Naive B cell (primary cell): Measurements from ENCODE around the gene NFKBIE. TPM values are rescaled to one million over a fixed set of nuclear protein-coding genes. Genes with fewer than 3 reads are reported as not detected.
A peak's percentile ranks its signal among the peaks of the same experiment; 100 is the strongest.

Experiments used
- ATAC-seq, 2 donors: fragments of 150-1000 bp; cut with Tn5 transposase; 2 replicates each; pipeline ENCODE4 v1.10.0; 2021; ENCODE audit warnings: low read depth in 2 of 2, mild to moderate bottlenecking in 2 of 2, moderate library complexity in 2 of 2
- DNase-seq: peaks from one replicate; pipeline ENCODE4 v3.0.0; 2022
- H3K27ac Mint-ChIP-seq, 6 donors: one replicate each; pipeline ENCODE4 v1.8.0; 2020 to 2022; ENCODE audit warnings: mild to moderate bottlenecking in 6 of 6, mixed read lengths in 6 of 6, moderate library complexity in 5 of 6, inconsistent platforms in 2 of 6
- H3K27me3 Mint-ChIP-seq, 3 donors: one replicate each; pipeline ENCODE4 v1.8.0; 2021 to 2022; ENCODE audit warnings: mixed read lengths in 3 of 3, mild to moderate bottlenecking in 1 of 3
- H3K36me3 Mint-ChIP-seq, 2 donors: one replicate each; pipeline ENCODE4 v1.8.0; 2020 to 2022; ENCODE audit warnings: mixed read lengths in 2 of 2, inconsistent platforms in 1 of 2, mild to moderate bottlenecking in 1 of 2
- H3K4me1 Mint-ChIP-seq, 3 donors: one replicate each; pipeline ENCODE4 v1.8.0; 2020 to 2022; ENCODE audit warnings: mixed read lengths in 3 of 3, inconsistent platforms in 1 of 3, mild to moderate bottlenecking in 1 of 3, moderate library complexity in 1 of 3
- H3K4me3 Mint-ChIP-seq, 8 donors: one replicate each; pipeline ENCODE4 v1.8.0; 2020 to 2022; ENCODE audit warnings: mild to moderate bottlenecking in 8 of 8, mixed read lengths in 8 of 8, moderate library complexity in 8 of 8, inconsistent platforms in 2 of 8
- H3K9me3 Mint-ChIP-seq, 7 donors: one replicate each; pipeline ENCODE4 v1.8.0; 2020 to 2022; ENCODE audit warnings: mixed read lengths in 7 of 7, mild to moderate bottlenecking in 5 of 7, inconsistent platforms in 2 of 7, moderate library complexity in 1 of 7
- polyA plus RNA-seq, 6 donors: library from polyadenylated mRNA; unstranded; fragments of 300-500 nt; fragmentation: Illumina TruSeq; gene quantifications; one replicate each; pipeline ENCODE4 v1.2.3, GENCODE V29; 2021; ENCODE audit warnings: low read depth in 6 of 6

NFKBIE gene
- polyA plus RNA-seq, 6 donors from 2014 or later, result 22.1 to 30.8 (median 27.9) TPM

DNA sequence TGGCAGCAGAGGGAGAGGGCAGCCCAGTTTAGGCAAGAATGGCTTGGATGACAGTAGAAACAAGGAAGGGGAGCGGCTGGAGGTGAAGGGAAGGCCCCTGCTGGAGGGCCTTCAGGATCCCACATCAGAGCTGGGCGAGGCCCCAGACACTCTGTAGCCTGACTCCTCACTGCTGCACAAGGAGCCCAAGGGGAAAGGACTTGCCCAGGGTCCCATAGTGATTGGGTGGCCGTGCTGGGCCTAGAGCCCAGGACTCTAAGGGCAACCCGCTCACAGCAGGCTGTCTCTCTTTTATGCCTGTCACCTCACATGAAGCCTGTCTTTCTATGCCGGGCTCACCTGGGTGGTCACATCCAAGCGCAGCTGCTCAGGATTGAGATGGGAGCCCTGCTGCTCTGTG is 38.5 kb upstream of the NFKBIE start:
- H3K4me3 Mint-ChIP-seq, result no peak overlapping the region
- DNase-seq (no peak), ATAC-seq (no peak)
- H3K36me3 Mint-ChIP-seq, result peaks cover 0 to 31% of the 10 kb centered on the region in 2 donors
- peaks cover 0 to 5% (median 0%) of the 10 kb centered on the region in 3 donors for H3K4me1 Mint-ChIP-seq
- H3K9me3 Mint-ChIP-seq, result no peaks in the 10 kb centered on the region
- peaks cover 0 to 6% (median 0%) of the 10 kb centered on the region in 3 donors for H3K27me3 Mint-ChIP-seq
- H3K27ac Mint-ChIP-seq, result no peak overlapping the region

DNA sequence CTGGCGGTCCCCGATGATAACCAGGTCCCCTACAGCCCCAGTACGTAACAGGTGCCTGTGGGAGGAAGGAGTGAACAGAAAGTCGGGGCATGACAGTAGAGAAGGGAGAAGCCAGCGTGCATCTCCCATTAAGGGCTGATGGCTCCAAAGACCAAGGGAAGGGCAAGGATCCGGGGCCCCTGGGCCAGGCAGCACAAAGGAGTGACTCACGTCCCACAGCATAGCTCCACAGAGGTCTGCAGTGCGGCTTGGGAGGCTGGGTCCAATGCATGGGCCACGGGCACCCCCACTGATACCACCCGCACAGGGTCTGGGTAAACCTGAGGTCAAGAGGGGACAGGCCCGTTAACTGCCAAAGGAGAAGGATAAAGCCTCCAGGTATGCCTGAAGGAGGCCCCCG is 37.5 kb upstream of the NFKBIE start:
- H3K36me3 Mint-ChIP-seq, result peaks cover 0 to 33% of the 10 kb centered on the region in 2 donors
- peaks cover 4 to 10% (median 6%) of the 10 kb centered on the region in 3 donors for H3K27me3 Mint-ChIP-seq
- ATAC-seq (no peak), DNase-seq (no peak)
- no peaks in the 10 kb centered on the region for H3K9me3 Mint-ChIP-seq
- no peak overlapping the region for H3K4me3 Mint-ChIP-seq
- H3K27ac Mint-ChIP-seq, result no peak overlapping the region
- peaks cover 0 to 7% (median 6%) of the 10 kb centered on the region in 3 donors for H3K4me1 Mint-ChIP-seq

- H3K36me3 Mint-ChIP-seq, result peaks cover 0 to 33% of the 10 kb centered on the region in 2 donors
- peaks cover 4 to 14% (median 11%) of the 10 kb centered on the region in 3 donors for H3K27me3 Mint-ChIP-seq
- H3K4me1 Mint-ChIP-seq, result peaks cover 2 to 14% (median 10%) of the 10 kb centered on the region in 3 donors
- no peaks in the 10 kb centered on the region for H3K9me3 Mint-ChIP-seq
- H3K27ac Mint-ChIP-seq, result no peak overlapping the region
- no peak for DNase-seq
- ATAC-seq, result no peak
- no peak overlapping the region for H3K4me3 Mint-ChIP-seq
These were observed 36.6 kb upstream of the NFKBIE start for GRCh38 chr6:44301782-44302564.

DNA sequence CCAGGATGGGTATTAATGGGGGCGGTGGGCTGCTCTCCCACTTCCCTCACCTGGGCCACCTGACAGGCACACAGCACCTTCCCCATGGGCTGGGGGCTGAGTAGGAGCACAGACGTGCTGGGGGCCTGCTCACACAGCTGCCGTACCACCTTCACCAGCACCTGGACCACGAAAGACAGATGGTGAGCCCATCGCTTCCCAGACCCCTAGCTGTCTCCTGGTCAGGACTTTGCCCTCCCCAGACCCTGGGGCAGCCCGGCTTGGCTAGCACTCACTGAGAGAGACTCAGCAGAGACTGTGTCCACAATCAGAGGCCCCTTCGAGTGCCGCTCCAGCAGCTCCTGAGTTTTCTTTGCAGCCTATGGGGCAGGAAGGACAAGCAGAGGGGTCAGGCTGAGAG is 35.8 kb upstream of the NFKBIE start:
- peaks cover 0 to 1% (median 0%) of the 10 kb centered on the region in 7 donors for H3K9me3 Mint-ChIP-seq
- no peak for ATAC-seq
- H3K4me3 Mint-ChIP-seq, result no peak overlapping the region
- no peak overlapping the region for H3K27ac Mint-ChIP-seq
- peaks cover 0 to 33% of the 10 kb centered on the region in 2 donors for H3K36me3 Mint-ChIP-seq
- no peak for DNase-seq
- peaks cover 11 to 23% (median 19%) of the 10 kb centered on the region in 3 donors for H3K27me3 Mint-ChIP-seq
- peaks cover 10 to 20% (median 18%) of the 10 kb centered on the region in 3 donors for H3K4me1 Mint-ChIP-seq

DNA sequence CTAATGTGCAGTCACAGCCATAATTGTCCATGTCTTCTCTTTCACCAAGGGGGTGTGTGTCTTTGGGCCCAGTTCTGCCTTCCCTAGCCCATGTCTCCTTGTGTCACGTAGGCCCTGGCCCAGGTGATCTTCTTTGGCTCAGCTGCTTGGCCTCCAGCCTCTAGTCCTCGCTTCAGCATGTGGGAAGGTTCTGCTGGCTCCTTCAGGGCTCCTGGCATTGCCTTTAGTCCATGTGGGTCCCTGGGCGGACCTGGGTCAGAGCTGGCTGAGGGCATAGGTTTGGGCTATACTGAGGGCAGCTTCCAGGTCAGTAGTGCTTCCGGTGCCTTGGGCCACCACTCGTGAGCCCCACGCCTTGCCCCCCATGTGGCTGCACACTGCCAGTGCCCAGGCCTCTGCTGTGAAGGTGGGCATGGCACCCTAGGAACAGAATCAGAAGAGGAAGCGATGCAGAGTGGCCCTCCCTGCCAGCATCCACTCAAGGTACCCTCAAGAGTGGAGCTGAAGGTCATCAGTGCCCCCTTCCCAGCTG is 35.0 kb upstream of the NFKBIE start:
- H3K4me3 Mint-ChIP-seq, result peak overlapping the region in 1 of 8 donors; percentile 69
- peak overlapping the region in 1 of 6 donors; percentile 78 for H3K27ac Mint-ChIP-seq

DNA sequence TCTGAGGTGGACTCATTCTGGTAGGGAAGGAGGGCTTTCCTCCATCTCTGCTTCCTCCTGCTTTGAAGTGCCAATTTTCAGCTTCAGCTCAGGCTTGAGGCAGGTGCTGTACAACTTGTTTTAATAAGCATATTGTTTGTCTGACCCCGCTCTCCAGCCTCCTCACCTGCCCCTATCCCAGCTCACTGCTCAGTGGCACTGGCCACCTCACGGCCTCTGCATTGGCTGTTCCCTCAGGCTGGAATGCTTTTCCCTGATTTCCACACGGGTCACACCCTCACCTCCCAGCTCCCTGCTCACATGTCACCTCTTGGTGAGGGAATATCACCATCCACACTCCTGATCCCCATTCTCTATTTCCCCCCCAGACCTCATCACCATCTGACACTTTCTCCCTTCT is 33.5 kb upstream of the NFKBIE start:
- Mint-ChIP-seq H3K36me3 (peaks cover 0 to 33% of the 10 kb centered on the region in 2 donors), H3K4me1 (peaks cover 10 to 20% (median 18%) of the 10 kb centered on the region in 3 donors), H3K27ac (no peak overlapping the region), H3K9me3 (peaks cover 0 to 3% (median 0%) of the 10 kb centered on the region in 7 donors), H3K27me3 (peaks cover 26 to 43% (median 39%) of the 10 kb centered on the region in 3 donors), H3K4me3 (peak overlapping the region in 3 of 8 donors; percentile 5 to 55 (median 55))
- no peak for DNase-seq
- no peak for ATAC-seq

More for the DNA sequence above, 35.0 kb upstream of the NFKBIE start:
- DNase-seq, result no peak
- H3K9me3 Mint-ChIP-seq, result peaks cover 0 to 1% (median 0%) of the 10 kb centered on the region in 7 donors
- ATAC-seq, result no peak
- peaks cover 0 to 33% of the 10 kb centered on the region in 2 donors for H3K36me3 Mint-ChIP-seq
- H3K27me3 Mint-ChIP-seq, result peaks cover 16 to 31% (median 27%) of the 10 kb centered on the region in 3 donors
- peaks cover 10 to 20% (median 18%) of the 10 kb centered on the region in 3 donors for H3K4me1 Mint-ChIP-seq

- no peak for ATAC-seq
- DNase-seq, result no peak
- Mint-ChIP-seq H3K27ac (peak overlapping the region in 1 of 6 donors; percentile 74), H3K4me3 (peak overlapping the region in 7 of 8 donors; percentile 42 to 78 (median 64)), H3K4me1 (peaks cover 10 to 20% (median 18%) of the 10 kb centered on the region in 3 donors), H3K27me3 (peaks cover 30 to 49% (median 39%) of the 10 kb centered on the region in 3 donors), H3K36me3 (peaks cover 0 to 28% of the 10 kb centered on the region in 2 donors), H3K9me3 (peaks cover 0 to 3% (median 0%) of the 10 kb centered on the region in 7 donors)
These were observed 32.9 kb upstream of the NFKBIE start for GRCh38 chr6:44298055-44298803.

DNA sequence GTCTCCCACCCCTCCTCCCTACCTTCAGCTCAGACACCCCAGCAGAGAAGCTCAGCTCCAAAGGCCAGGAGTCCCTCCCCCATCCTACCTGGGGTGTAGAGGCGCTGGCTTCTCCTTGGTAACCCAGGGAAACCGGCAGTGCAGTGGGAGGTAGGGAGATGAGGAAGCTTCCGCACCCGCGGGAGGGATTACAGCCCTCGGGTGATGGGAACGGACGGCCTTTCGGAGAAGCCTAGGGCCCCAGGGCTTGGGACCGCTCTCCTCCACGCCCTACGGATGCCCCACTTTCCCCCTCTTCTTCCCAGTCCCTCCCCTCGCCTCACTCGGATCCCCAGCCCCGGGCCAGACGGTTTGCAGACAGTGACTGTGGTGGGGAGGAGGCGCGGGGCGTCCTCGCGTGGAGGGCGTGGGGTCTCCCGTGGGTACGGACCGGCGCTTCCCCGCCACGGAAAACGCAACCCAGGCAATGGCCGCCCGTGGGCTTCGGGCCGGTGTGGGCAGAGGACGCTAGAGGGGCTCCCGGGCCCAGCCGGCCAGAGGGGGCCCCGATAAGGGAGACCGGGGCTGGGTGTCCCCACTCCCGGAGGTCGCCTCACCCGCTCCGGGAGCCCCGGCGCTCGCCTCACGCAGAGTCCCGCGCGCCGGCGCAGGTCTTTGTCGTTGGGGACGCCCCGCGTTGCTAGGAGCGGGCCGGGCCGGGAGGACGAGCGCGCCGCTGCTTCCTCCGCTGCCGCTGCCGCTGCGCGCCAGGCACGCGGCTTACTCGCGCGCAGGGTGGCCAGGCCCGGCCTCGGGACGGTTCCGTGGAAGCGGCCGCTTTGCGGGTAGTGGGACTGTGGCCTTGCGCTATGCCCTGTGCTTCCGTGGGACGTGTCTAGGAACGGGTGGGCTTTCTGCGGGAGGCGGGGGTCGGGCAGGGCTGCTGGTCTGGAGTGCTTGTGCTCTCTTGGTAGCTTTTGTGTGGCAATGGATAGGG is 32.0 kb upstream of the NFKBIE start:
- H3K4me1 Mint-ChIP-seq, result peaks cover 10 to 20% (median 18%) of the 10 kb centered on the region in 3 donors
- peak overlapping the region in 2 of 6 donors; percentile 47 to 74 for H3K27ac Mint-ChIP-seq
- peak overlapping the region in 7 of 8 donors; percentile 42 to 80 (median 58) for H3K4me3 Mint-ChIP-seq
- H3K36me3 Mint-ChIP-seq, result peaks cover 0 to 26% of the 10 kb centered on the region in 2 donors
- peaks cover 0 to 3% (median 0%) of the 10 kb centered on the region in 7 donors for H3K9me3 Mint-ChIP-seq
- DNase-seq (peak; percentile 35), ATAC-seq (peak; percentile 86 to 91)
- H3K27me3 Mint-ChIP-seq, result peaks cover 33 to 55% (median 43%) of the 10 kb centered on the region in 3 donors

- DNase-seq, result no peak
- Mint-ChIP-seq H3K9me3 (peaks cover 0 to 3% (median 0%) of the 10 kb centered on the region in 7 donors), H3K4me1 (peaks cover 10 to 18% (median 15%) of the 10 kb centered on the region in 3 donors), H3K4me3 (no peak overlapping the region), H3K27me3 (peaks cover 46 to 77% (median 66%) of the 10 kb centered on the region in 3 donors), H3K27ac (peak overlapping the region in 1 of 6 donors; percentile 54), H3K36me3 (peaks cover 0 to 8% of the 10 kb centered on the region in 2 donors)
- no peak for ATAC-seq
These were observed 29.8 kb upstream of the NFKBIE start for GRCh38 chr6:44294832-44295791.

DNA sequence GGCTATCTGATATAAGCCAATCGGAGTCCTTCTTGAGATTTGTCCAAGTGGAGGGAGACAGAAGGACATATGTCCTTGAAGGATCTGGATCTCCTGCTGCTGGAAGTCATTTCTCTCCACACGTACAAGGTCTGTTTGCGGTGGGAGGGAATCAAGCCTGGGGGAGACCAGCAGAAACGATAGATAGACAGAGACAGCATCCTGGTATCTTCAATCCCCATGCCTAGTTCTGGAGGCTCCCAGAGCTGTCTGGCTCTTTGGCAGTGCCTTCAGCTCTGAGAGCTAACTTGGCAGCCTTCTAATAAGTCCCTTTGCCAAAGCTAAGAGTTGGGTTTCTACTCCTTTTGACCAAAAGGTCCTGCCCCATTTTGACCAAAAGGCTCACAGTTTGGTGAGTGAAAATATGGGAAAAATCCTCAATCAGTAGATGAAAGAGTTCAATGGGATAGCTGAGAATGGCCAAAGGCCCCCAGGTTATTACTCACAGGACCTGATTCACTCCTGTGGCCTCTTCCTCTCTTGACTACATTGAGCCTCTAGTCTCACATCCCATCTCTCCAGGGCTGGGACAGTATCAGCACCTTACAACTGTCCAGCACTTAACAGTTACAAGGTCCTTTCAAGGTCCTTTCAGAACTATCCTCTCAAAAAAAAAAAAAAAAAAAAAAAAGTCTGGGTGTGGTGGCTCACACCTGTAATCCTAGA is 27.5 kb upstream of the NFKBIE start:
- peaks cover 58 to 81% (median 67%) of the 10 kb centered on the region in 3 donors for H3K27me3 Mint-ChIP-seq
- H3K36me3 Mint-ChIP-seq, result no peaks in the 10 kb centered on the region
- peaks cover 0 to 3% (median 0%) of the 10 kb centered on the region in 7 donors for H3K9me3 Mint-ChIP-seq
- H3K27ac Mint-ChIP-seq, result no peak overlapping the region
- peaks cover 10 to 13% (median 11%) of the 10 kb centered on the region in 3 donors for H3K4me1 Mint-ChIP-seq
- DNase-seq (no peak), ATAC-seq (no peak)
- H3K4me3 Mint-ChIP-seq, result no peak overlapping the region

GRCh38 chr6:44291841-44292240 is 26.5 kb upstream of the NFKBIE start:
- H3K27me3 Mint-ChIP-seq, result peaks cover 64 to 82% (median 74%) of the 10 kb centered on the region in 3 donors
- peak overlapping the region in 1 of 6 donors; percentile 83 for H3K27ac Mint-ChIP-seq
- H3K36me3 Mint-ChIP-seq, result no peaks in the 10 kb centered on the region
- DNase-seq, result no peak
- peaks cover 0 to 3% (median 0%) of the 10 kb centered on the region in 7 donors for H3K9me3 Mint-ChIP-seq
- no peak for ATAC-seq
- no peak overlapping the region for H3K4me3 Mint-ChIP-seq
- H3K4me1 Mint-ChIP-seq, result peaks cover 5 to 6% (median 6%) of the 10 kb centered on the region in 3 donors
